SW 1271 (cell line): ENCODE results near the gene DNER.
A peak's percentile ranks its signal among the peaks of the same experiment; 100 is the strongest.
"Not testable (repeated sequence)": the region's sequence is repeated elsewhere in the genome, so short reads cannot be mapped to it uniquely, and the experiment has no call there.

Experiments used
- DNase-seq, 2 experiments: peaks; one replicate each; lab custom pipeline; 2025; lab: John Stamatoyannopoulos, UW

DNER gene

GRCh38 chr2:229714080-229714735, at the start of gene DNER:
Gene DNER (minus strand): TSS chr2:229714555. CDS start chr2:229714423, 132 bp downstream.
- peak in 1 of 2 experiments; percentile 50 for DNase-seq

- DNase-seq: no peak
Measured at GRCh38 chr2:229761663-229762062, 47.3 kb upstream of the DNER start.

- DNase-seq: not testable (repeated sequence)
Measured at GRCh38 chr2:229757462-229757861, 43.1 kb upstream of the DNER start.

- DNase-seq: no peak
Measured at GRCh38 chr2:229752970-229753729, 38.8 kb upstream of the DNER start.

GRCh38 chr2:229749779-229750178, 35.4 kb upstream of the DNER start:
- DNase-seq: no peak

- DNase-seq: no peak
Measured at GRCh38 chr2:229748950-229749349, 34.6 kb upstream of the DNER start.

- DNase-seq: not testable (repeated sequence)
Measured at GRCh38 chr2:229742691-229743090, 28.3 kb upstream of the DNER start.

- no peak for DNase-seq
Measured at GRCh38 chr2:229740279-229740678, 25.9 kb upstream of the DNER start.

GRCh38 chr2:229738024-229738625, 23.8 kb upstream of the DNER start:
- DNase-seq: no peak

GRCh38 chr2:229734410-229734809, 20.1 kb upstream of the DNER start:
- no peak for DNase-seq

- no peak for DNase-seq
Measured at GRCh38 chr2:229733611-229734245, 19.4 kb upstream of the DNER start.

GRCh38 chr2:229732897-229733296, 18.5 kb upstream of the DNER start:
- no peak for DNase-seq

- no peak for DNase-seq
Measured at GRCh38 chr2:229731916-229732315, 17.6 kb upstream of the DNER start.

GRCh38 chr2:229731363-229731762, 17.0 kb upstream of the DNER start:
- DNase-seq: no peak

GRCh38 chr2:229728370-229728769, 14.0 kb upstream of the DNER start:
- no peak for DNase-seq

GRCh38 chr2:229726643-229727042, 12.3 kb upstream of the DNER start:
- DNase-seq: no peak

GRCh38 chr2:229725716-229726574, 11.6 kb upstream of the DNER start:
- no peak for DNase-seq

- DNase-seq: not testable (repeated sequence)
Measured at GRCh38 chr2:229723192-229723591, 8.8 kb upstream of the DNER start.

GRCh38 chr2:229719926-229720647, 5.7 kb upstream of the DNER start:
- peak in 1 of 2 experiments; percentile 16 for DNase-seq

- DNase-seq: no peak
Measured at GRCh38 chr2:229718057-229718456, 3.7 kb upstream of the DNER start.
